DOHH2 (cell line): ENCODE measurements around the gene LBX1.

ENCODE experiments used
- H3F3A ChIP-seq: fragments of 200-600 bp; sonication (generic), shearing (Covaris generic); 2 replicates; pipeline ENCODE4 v1.6.0; 2016; ENCODE audit warnings: antibody characterized with exemption, mild to moderate bottlenecking; ENCODE audit not compliant: control insufficient read depth, insufficient read depth
- H3K27ac ChIP-seq: fragments of 200-600 bp; sonication (generic); 2 replicates; pipeline ENCODE4 v1.5.1; 2014; ENCODE audit warnings: low read depth, mild to moderate bottlenecking, low read length, moderate library complexity
- H3K27me3 ChIP-seq: fragments of 200-600 bp; sonication (generic); 2 replicates; pipeline ENCODE4 v1.6.1; 2014; ENCODE audit warnings: mild to moderate bottlenecking, low read length, mixed read lengths; ENCODE audit not compliant: control insufficient read depth
- H3K36me3 ChIP-seq: fragments of 200-600 bp; sonication (generic); 2 replicates; pipeline ENCODE4 v1.6.1; 2014; ENCODE audit warnings: mild to moderate bottlenecking, low read length, moderate library complexity, mixed read lengths; ENCODE audit not compliant: control insufficient read depth
- H3K4me1 ChIP-seq: fragments of 200-600 bp; sonication (generic); 2 replicates; pipeline ENCODE4 v1.6.1; 2014; ENCODE audit warnings: mild to moderate bottlenecking, low read length, mixed read lengths; ENCODE audit not compliant: control insufficient read depth
- H3K4me2 ChIP-seq: fragments of 200-600 bp; sonication (generic); 2 replicates; pipeline ENCODE4 v1.6.0; 2014; ENCODE audit warnings: mild to moderate bottlenecking, low read length, moderate library complexity
- H3K4me3 ChIP-seq: fragments of 200-600 bp; sonication (generic); 2 replicates; pipeline ENCODE4 v1.5.1; 2014; ENCODE audit warnings: mild to moderate bottlenecking, low read length, mixed read lengths
- H3K79me2 ChIP-seq: fragments of 200-600 bp; sonication (generic); 2 replicates; pipeline ENCODE4 v1.6.1; 2014; ENCODE audit warnings: mild to moderate bottlenecking, low read length, mixed read lengths; ENCODE audit not compliant: control insufficient read depth
- H3K9me2 ChIP-seq: fragments of 200-600 bp; sonication (generic); replicated peaks from 2 replicates; pipeline ENCODE4 v1.6.1; 2014; ENCODE audit warnings: mild to moderate bottlenecking, low read length, mixed read lengths; ENCODE audit not compliant: control insufficient read depth
- H3K9me3 ChIP-seq: fragments of 200-600 bp; sonication (generic); 2 replicates; pipeline ENCODE4 v1.6.1; 2014; ENCODE audit warnings: antibody characterized with exemption, low read length, mixed read lengths; ENCODE audit not compliant: control insufficient read depth, insufficient read depth
- H4K20me1 ChIP-seq: fragments of 200-600 bp; sonication (generic); 2 replicates; pipeline ENCODE4 v1.6.0; 2014; ENCODE audit warnings: low read depth, mild to moderate bottlenecking, antibody characterized with exemption, low read length, moderate library complexity; ENCODE audit not compliant: control insufficient read depth, insufficient read depth
- CTCF ChIP-seq: fragments of 200-600 bp; sonication (generic); IDR thresholded peaks from one replicate; pipeline ENCODE4 v1.5.1; 2014; ENCODE audit warnings: antibody characterized with exemption, mild to moderate bottlenecking, low read depth, low read length; ENCODE audit not compliant: poor library complexity, severe bottlenecking
- EZH2phosphoT487 ChIP-seq: fragments of 200-600 bp; sonication (generic); IDR thresholded peaks from 2 replicates; pipeline ENCODE4 v1.6.1; 2017; ENCODE audit warnings: borderline replicate concordance, mild to moderate bottlenecking, antibody characterized with exemption, low read length, moderate library complexity, mixed read lengths

Gene LBX1

GRCh38 chr10:101237081-101237981 lies 8.1 kb upstream of the LBX1 start:
- Histone ChIP-seq H4K20me1 (no peaks in the 10 kb centered on the region), H3K4me3 (no peak overlapping the region), H3K27me3 (peaks cover 74% of the 10 kb centered on the region), H3K36me3 (no peaks in the 10 kb centered on the region), H3K9me3 (no peaks in the 10 kb centered on the region), H3F3A (no peaks in the 10 kb centered on the region), H3K9me2 (no peaks in the 10 kb centered on the region), H3K27ac (no peak overlapping the region), H3K4me1 (no peaks in the 10 kb centered on the region), H3K79me2 (no peaks in the 10 kb centered on the region), H3K4me2 (no peak overlapping the region)
- TF ChIP-seq CTCF (no peak), EZH2phosphoT487 (no peak)

DNA sequence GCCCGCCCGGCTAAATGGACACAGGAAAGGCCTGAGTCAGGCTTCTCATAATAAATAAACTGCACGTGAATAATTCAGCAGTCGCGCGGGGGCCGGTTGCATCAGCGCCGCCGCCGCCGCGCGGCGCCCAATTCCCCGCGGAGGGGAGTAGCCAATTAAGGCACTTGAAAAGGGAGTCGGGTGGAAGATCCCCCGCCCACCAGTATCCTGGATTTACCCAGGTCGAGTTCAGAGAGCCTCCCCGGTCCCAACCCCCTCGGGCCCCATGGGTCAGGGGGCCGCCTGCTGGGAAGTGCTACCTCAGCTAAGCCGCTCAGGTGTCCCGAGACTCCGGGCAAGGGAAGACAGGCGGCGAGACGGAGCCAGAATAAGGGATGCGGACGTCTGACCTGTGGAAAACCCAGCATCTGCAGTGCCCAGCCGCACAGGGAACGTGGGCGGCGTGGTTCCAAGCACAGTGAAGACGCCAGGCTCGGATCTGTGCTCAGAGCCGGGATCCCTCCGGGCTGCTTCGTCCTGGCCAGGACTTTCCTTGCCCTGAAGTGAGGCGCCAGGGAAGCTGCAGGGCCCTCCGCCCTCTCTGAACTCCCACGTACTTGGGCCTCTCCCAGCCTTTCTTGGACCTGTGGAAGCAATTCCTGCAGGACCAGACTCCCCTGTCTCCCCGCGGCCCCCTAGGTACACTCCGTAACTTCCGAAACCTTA lies 7.3 kb upstream of the LBX1 start:
- Histone ChIP-seq H3K9me2 (no peaks in the 10 kb centered on the region), H3K4me1 (no peaks in the 10 kb centered on the region), H3K4me2 (no peak overlapping the region), H3K27me3 (peaks cover 82% of the 10 kb centered on the region), H3K4me3 (no peak overlapping the region), H3K27ac (no peak overlapping the region), H3K36me3 (no peaks in the 10 kb centered on the region), H4K20me1 (no peaks in the 10 kb centered on the region), H3K9me3 (no peaks in the 10 kb centered on the region), H3F3A (no peaks in the 10 kb centered on the region), H3K79me2 (no peaks in the 10 kb centered on the region)
- TF ChIP-seq CTCF, result no peak
- TF ChIP-seq EZH2phosphoT487, result peak; percentile 81

DNA sequence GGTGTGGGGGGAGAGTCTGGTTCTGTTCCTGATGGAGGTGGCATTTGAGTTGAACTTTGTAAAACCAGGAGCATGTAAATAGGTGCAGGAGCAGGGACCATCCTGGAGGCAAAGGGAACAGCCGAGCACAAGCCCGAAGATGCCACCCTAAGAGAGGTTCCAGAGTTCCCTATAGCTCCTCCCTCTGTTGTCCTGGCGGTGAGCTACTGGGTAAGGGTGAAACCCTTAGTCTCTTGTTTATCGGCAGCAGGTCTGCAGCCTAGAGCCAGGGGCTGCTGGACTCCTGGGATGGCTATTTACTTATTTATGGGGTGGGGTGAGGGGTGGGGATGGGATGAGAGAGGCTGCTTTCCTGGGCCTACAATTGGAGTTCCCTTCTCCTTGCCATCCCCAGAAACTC lies 6.5 kb upstream of the LBX1 start:
- H3K9me2 ChIP-seq, result no peaks in the 10 kb centered on the region
- peaks cover 89% of the 10 kb centered on the region for H3K27me3 ChIP-seq
- H3K9me3 ChIP-seq, result no peaks in the 10 kb centered on the region
- TF ChIP-seq CTCF, result no peak
- no peak for TF ChIP-seq EZH2phosphoT487
- no peaks in the 10 kb centered on the region for H4K20me1 ChIP-seq
- no peaks in the 10 kb centered on the region for H3K4me1 ChIP-seq
- H3K4me2 ChIP-seq, result no peak overlapping the region
- H3K79me2 ChIP-seq, result no peaks in the 10 kb centered on the region
- H3K36me3 ChIP-seq, result no peaks in the 10 kb centered on the region
- no peaks in the 10 kb centered on the region for H3F3A ChIP-seq
- no peak overlapping the region for H3K4me3 ChIP-seq
- no peak overlapping the region for H3K27ac ChIP-seq
